PC-3 (cell line): Measurements from ENCODE around the gene CACNA1C.

Experiments
- CTCF ChIP-seq: fragments of 300-600 bp; sonication (generic); conservative IDR thresholded peaks from 2 replicates; pipeline ENCODE4 v1.5.1; 2017; ENCODE audit warnings: antibody characterized with exemption, low read depth, mild to moderate bottlenecking, low read length
- EZH2 ChIP-seq: fragments of 300-600 bp; sonication (generic); IDR thresholded peaks from one replicate; pipeline ENCODE4 v1.6.1; 2017; ENCODE audit warnings: antibody characterized with exemption, mild to moderate bottlenecking, low read length; ENCODE audit not compliant: unreplicated experiment
- EZH2phosphoT487 ChIP-seq: fragments of 300-600 bp; sonication (generic); IDR thresholded peaks from 2 replicates; pipeline ENCODE4 v1.6.1; 2018; ENCODE audit warnings: mild to moderate bottlenecking, antibody characterized with exemption, low read length, borderline replicate concordance

- TF ChIP-seq EZH2phosphoT487 (no peak), CTCF (no peak), EZH2 (no peak)
These were observed 644.4 kb downstream of the CACNA1C start for GRCh38 chr12:2697057-2697800.
